Left lobe of liver (tissue), 2 donors: ENCODE data around the gene HIVEP3. TPM values are rescaled to one million over a fixed set of nuclear protein-coding genes. Genes with fewer than 3 reads are reported as not detected.

Experiments
- ATAC-seq: fragments of 200-7000 bp; cut with Tn5 transposase; one replicate; pipeline ENCODE4 v1.9.1; 2020; ENCODE audit warnings: mild to moderate bottlenecking, moderate library complexity
- DNase-seq: peaks from one replicate; pipeline ENCODE4 v3.0.0-alpha.2; 2020; ENCODE audit warnings: low spot score
- total RNA-seq: library from RNA; stranded (reverse); gene quantifications from one replicate; pipeline ENCODE4 v1.2.1, GENCODE V29; 2021
- donor health status: DM: no; HTN: no; CAD: no; lungs with moderate emphysema.
- donor health status: DM: no; HTN: yes; CAD: no.

HIVEP3 gene
- total RNA-seq, 1 donor from 2014 or later, result 2.6 TPM

- ATAC-seq, result no peak
These were observed 257.9 kb downstream of the HIVEP3 start for GRCh38 chr1:41660570-41661427.

GRCh38 chr1:41659903-41660302, 258.8 kb downstream of the HIVEP3 start:
- ATAC-seq (no peak), DNase-seq (no peak)

More at GRCh38 chr1:41660570-41661427, 257.9 kb downstream of the HIVEP3 start:
- no peak for DNase-seq

DNA sequence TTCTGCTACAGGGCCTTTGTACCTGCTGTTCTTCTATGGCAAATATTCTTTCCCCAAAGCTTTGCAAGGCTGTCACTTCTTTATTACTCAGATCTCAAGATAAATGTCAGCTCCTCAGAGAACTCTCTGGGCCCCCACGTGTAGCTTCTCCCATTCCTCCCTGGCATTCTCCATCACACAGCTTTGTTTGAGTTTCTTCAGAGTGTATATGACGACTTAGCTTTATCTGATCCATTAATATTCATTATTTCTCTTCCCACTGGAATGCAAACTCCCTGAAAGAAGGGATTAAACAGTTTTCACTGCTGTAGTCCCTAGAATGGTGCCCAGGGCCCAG, 259.6 kb downstream of the HIVEP3 start:
- no peak for DNase-seq
- ATAC-seq, result no peak

DNA sequence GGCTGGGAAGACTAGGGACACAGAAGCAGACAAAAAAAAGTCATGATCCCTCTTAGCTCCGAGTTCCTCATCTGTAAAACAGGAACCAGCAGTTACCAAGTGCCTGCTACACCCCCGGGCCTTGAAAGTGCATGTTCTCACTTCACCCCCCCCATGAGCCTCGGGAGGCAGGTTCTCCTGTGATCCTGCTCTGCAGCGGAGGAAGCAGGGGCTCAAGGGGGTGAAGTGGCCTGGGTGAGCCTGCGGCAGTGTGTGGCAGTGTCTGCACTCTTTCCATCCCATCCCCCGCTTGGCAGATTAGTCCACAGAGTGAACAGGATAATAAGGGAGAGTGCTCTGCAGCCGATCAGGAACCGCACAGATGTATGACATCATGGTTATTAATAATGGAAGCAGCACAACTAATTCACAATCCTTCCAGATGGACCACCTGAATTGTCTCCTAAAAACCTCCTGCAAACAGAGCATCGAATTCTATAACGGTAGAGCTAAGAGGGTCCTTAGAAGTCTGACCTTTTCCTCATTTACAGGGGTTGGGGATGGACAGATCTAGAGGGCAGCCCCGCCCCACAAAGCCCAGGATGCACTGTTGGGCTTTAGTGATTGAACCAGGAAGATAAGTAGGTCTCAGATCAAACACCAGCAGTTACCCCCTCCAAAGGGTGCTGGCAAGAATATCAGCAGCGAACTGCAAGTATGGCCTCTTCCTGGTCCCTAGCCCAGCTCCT, 260.1 kb downstream of the HIVEP3 start:
- no peak for ATAC-seq

DNA sequence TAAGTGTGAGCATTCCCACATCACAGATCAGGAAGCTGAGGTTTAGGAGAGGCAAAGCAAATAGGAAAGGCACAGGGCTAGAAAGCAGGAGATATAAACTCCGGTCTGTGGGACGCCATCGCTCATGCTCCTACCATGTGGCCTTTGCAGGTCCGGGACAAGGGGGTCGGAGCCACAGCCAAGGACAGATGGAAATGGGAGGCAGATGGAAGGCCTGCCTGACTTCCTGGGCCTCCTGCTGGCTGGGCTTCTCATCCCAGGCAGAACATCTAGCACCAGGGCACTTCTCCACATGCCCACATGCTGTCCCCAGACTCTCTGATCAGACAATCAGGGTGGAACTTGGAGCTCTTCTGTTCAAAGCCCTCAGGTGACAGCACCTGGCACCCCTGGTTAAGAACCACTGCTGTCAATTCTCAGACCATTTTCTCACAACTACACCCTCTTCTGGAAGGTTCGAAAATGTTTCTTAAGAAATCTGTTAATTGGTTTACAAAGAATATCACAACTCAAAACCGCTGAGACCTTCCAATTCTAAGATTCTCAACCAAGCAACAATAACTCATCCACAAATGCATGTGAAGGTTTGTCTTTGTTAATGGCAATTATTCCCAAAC, 260.9 kb downstream of the HIVEP3 start:
- no peak for ATAC-seq
- DNase-seq, result no peak

More for the DNA sequence above, 260.1 kb downstream of the HIVEP3 start:
- DNase-seq, result no peak

GRCh38 chr1:41656825-41657500, 261.8 kb downstream of the HIVEP3 start:
- ATAC-seq, result no peak
- DNase-seq, result no peak

DNA sequence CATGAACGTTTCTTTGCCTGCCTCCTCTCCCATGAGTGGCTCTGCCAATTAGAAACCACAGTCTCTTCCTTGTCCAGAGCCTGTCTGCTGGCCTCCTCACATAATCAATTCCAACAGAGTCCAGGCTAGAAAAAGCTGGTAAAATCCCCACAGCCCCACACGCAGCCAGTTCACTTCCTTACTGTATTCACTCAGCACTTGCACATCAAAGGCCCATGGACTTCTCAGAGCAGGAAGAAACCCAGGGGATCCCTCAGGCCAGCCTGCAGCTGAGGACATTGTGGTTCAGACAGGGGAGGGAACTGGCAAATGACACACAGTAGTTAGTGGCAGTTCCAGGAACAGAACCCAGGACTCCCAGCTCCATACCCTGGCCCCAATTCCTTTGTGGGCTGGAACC, 262.7 kb downstream of the HIVEP3 start:
- DNase-seq, result no peak

GRCh38 chr1:41655632-41656031, 263.1 kb downstream of the HIVEP3 start:
- DNase-seq (no peak), ATAC-seq (no peak)

More for the DNA sequence above, 262.7 kb downstream of the HIVEP3 start:
- peak; percentile 29 for ATAC-seq

DNA sequence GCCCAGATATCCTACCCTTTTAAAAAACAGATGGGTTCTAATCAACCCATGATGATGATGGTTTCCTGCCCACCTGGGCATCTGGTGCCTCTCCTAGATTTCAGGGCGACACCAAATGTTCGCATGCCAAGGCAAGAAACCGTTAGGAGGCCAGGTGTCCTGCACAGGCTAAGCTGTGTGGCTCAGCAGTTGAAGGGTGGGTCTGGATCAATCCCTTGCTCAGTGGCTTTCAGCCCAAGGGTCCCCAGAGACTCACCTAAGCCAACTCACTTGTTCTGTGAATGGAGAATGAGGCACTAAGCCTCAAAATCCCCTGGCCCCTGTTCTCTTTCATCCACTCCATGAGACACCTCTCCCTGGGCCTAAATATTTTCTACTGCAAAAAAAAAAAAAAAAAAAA, 265.1 kb downstream of the HIVEP3 start:
- no peak for DNase-seq
- ATAC-seq, result no peak

DNA sequence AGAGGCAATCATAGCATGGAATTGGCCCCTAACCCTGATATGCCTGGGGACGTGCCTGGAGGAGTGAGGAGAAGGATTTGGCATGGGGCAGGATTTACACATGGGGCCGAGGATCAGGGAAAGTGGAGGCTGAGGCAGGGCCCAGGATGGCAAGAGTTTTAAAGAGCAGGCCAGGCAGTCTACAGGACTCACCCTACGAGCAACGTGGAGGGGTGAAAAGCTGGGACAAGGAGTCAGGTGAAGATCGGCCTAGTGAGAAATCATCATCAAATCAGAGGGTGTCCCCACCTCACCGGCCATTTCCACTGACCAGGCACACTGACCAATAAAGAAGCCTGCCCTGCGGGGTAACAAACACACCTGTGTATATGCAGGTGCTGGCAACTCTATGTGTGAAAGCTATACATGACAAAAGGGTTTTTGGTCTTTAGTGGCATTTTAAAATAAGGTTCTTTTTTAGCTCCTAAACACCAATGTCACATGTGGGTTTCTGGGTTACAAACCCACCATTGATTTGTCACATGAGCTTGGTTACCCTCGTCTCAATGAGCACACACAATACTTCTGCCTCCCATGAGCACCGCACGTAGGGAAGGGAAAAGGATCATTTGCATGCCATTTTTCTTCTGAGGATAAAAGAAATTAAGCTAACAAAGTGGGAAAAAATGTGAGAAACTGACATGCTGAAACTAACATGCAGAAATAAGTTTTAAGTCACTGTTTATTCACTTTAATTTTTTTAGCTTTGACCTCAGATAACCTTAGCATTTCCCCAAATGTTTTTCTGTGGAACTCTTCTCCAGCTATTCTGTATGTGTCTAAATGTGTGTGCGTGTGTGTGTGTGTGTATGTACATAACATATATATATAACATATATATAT, 266.1 kb downstream of the HIVEP3 start:
- ATAC-seq (no peak), DNase-seq (no peak)

- no peak for DNase-seq
- ATAC-seq, result peak; percentile 25
These were observed 268.5 kb downstream of the HIVEP3 start for GRCh38 chr1:41650028-41650880.

GRCh38 chr1:41649396-41650027, 269.2 kb downstream of the HIVEP3 start:
- DNase-seq, result no peak
- ATAC-seq, result no peak

GRCh38 chr1:41648844-41649243, 269.9 kb downstream of the HIVEP3 start:
- ATAC-seq, result no peak
- no peak for DNase-seq

DNA sequence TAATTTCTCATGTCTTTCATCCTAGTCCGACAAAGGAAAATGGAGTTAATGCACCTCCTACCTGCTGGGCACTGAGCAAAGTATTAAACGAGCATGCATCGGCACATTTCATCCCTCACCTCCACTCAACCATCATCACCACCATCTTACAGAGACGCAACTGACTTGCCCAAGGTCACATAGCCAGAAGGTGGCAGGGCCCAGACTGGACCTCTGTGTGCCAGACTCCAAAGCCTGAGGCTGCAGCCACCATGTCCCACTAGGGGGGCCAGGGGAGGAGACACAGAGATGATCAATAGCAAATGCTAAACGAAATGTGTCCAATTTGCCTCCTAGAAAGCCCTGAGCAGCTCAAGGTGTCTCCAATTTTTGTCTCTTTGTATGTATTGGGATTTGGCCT, 270.5 kb downstream of the HIVEP3 start:
- ATAC-seq (no peak), DNase-seq (no peak)

GRCh38 chr1:41647221-41648135, 271.2 kb downstream of the HIVEP3 start:
- ATAC-seq (no peak), DNase-seq (no peak)

DNA sequence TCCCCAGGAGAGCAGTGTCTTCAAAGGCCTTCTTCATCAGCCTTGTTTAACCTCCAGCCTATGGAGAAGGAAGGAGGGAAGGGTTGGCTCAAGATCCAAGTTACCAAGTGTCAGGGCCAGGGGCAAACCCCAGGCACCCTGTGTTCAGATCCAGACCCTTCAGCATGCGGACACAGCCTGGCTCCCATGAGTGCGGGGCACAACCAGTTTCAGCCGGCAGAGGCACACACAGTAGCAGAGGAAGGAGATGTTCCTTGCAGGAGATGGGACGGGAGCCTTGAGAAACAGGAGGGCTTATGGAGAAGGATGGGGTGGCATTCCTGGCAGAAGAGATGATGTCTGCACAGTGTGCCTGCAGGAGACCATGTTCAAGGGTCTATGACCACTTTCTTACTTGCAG, 272.5 kb downstream of the HIVEP3 start:
- no peak for DNase-seq
- ATAC-seq, result no peak

GRCh38 chr1:41645062-41645461, 273.7 kb downstream of the HIVEP3 start:
- no peak for ATAC-seq
- no peak for DNase-seq
